Activated CD8-positive, alpha-beta T cell treated with anti-CD3 and anti-CD28 coated beads for 36 hours (primary cell): ENCODE data around the gene ST6GALNAC4. TPM values are rescaled to one million over a fixed set of nuclear protein-coding genes. Genes with fewer than 3 reads are reported as not detected.

Source experiments
- ATAC-seq: fragments of 200-7000 bp; cut with Tn5 transposase; one replicate; pipeline ENCODE4 v1.10.0; 2021; ENCODE audit warnings: mild to moderate bottlenecking, moderate library complexity
- CTCF ChIA-PET: fragments of 350-600 bp; sonication (Branson Sonifier 250); formaldehyde crosslinking; loops from one replicate; lab custom pipeline; 2021; ENCODE audit warnings: antibody characterized with exemption; lab: Charles Lee
- POLR2A ChIA-PET: fragments of 350-600 bp; sonication (Branson Sonifier 250); formaldehyde crosslinking; loops from one replicate; lab custom pipeline; 2021; ENCODE audit warnings: antibody characterized with exemption; lab: Charles Lee
- DNase-seq: peaks from one replicate; pipeline ENCODE4 v3.0.0-alpha.2; 2020
- H3K27ac Mint-ChIP-seq: one replicate; pipeline ENCODE4 v1.8.0; 2021; ENCODE audit warnings: mild to moderate bottlenecking, mixed read lengths
- H3K27me3 Mint-ChIP-seq: one replicate; pipeline ENCODE4 v1.8.0; 2021; ENCODE audit warnings: mixed read lengths
- H3K36me3 Mint-ChIP-seq: one replicate; pipeline ENCODE4 v1.8.0; 2021; ENCODE audit warnings: low read depth, mixed read lengths
- H3K4me1 Mint-ChIP-seq: one replicate; pipeline ENCODE4 v1.8.0; 2021; ENCODE audit warnings: low read depth, mixed read lengths
- H3K4me3 Mint-ChIP-seq: one replicate; pipeline ENCODE4 v1.8.0; 2021; ENCODE audit warnings: mild to moderate bottlenecking, moderate library complexity, mixed read lengths
- H3K9me3 Mint-ChIP-seq: one replicate; pipeline ENCODE4 v1.8.0; 2021; ENCODE audit warnings: mixed read lengths
- intact Hi-C: fragments of 100-400 bp; cut with micrococcal nuclease; formaldehyde crosslinking; loops from one replicate; pipeline ENCODE4 v1.10.0; 2022
- total RNA-seq, 2 experiments: library from RNA; stranded (reverse); gene quantifications; one replicate each; pipeline ENCODE4 v1.2.3, GENCODE V29; 2021
- TF ChIP-seq, protein P1 (sequence below): fragments of 200-600 bp; IDR thresholded peaks from one replicate; pipeline ENCODE4 v1.8.0; 2022; ENCODE audit warnings: antibody characterized with exemption, mild to moderate bottlenecking

The ST6GALNAC4 gene
- total RNA-seq, 2 experiments from 2014 or later, result 34.3 to 34.9 TPM

GRCh38 chr9:127919253-127919815 is 2.5 kb upstream of the ST6GALNAC4 start:
- intact Hi-C loops, result loop anchor here (5.0 kb wide), 1 partner anchor 137 kb away; no protein-coding TSS in a partner anchor
- Mint-ChIP-seq H3K4me3 (no peak overlapping the region), H3K9me3 (no peaks in the 10 kb centered on the region), H3K36me3 (peaks cover 4% of the 10 kb centered on the region), H3K27ac (no peak overlapping the region), H3K27me3 (no peaks in the 10 kb centered on the region), H3K4me1 (peaks cover 39% of the 10 kb centered on the region)
- TF ChIP-seq, protein P1, sequence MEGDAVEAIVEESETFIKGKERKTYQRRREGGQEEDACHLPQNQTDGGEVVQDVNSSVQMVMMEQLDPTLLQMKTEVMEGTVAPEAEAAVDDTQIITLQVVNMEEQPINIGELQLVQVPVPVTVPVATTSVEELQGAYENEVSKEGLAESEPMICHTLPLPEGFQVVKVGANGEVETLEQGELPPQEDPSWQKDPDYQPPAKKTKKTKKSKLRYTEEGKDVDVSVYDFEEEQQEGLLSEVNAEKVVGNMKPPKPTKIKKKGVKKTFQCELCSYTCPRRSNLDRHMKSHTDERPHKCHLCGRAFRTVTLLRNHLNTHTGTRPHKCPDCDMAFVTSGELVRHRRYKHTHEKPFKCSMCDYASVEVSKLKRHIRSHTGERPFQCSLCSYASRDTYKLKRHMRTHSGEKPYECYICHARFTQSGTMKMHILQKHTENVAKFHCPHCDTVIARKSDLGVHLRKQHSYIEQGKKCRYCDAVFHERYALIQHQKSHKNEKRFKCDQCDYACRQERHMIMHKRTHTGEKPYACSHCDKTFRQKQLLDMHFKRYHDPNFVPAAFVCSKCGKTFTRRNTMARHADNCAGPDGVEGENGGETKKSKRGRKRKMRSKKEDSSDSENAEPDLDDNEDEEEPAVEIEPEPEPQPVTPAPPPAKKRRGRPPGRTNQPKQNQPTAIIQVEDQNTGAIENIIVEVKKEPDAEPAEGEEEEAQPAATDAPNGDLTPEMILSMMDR, result no peak
- peak; percentile 47 for DNase-seq
- ATAC-seq, result no peak
- POLR2A ChIA-PET, result interaction anchor here (1.1 to 5.7 kb wide), 2 partner anchors 14 to 21 kb away, joined by 3 to 57 read pairs; no protein-coding TSS in a partner anchor
- CTCF ChIA-PET, result interaction anchor here (0.7 to 5.0 kb wide), 8 partner anchors 24 to 185 kb away, joined by 3 to 46 read pairs (median 4); partner anchors contain the start of genes CDK9 and TOR2A

DNA sequence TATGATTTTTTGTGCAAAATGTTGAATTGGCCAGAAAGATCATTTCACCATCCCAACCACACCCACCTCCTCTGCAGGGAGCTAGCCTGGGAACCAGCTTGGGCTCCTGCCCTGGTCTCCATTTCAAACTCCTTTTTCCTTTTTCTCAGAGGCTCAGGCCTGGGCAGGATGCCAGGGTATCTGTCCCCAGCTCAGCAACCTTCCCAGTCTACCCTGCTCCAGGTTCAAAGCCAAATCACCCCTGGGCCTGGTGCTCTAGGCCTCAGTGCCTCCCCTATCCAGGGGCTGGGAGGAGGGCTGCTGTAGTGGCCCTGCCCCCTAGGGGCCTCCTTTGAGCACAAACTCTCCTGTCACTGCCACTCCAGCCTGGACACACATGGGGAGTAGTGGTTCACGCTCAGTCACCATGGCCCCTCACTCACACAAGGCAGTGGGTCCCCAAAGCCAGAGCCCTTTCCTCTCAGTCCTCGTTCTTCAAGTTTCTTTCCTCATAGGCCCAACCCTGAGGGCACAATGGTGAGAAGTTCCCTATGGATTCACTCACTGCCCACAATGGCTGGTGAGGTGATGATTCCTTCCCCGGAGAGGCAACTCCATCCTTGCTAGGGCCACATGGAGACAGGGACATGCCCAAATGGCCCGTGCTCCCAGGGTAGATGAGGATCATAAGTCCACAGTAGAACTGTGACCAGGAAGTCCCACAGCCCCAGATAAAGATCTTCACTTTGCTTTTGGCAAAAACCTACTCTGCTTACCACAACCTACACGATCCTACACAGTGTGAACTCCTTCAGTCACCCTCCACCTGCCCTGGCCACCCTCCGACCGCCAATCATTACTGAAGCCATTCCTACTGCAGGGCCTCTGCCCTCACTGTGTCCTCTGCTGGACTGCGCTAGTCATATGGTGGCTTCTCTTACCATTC is 1.6 kb upstream of the ST6GALNAC4 start:
- Mint-ChIP-seq H3K9me3 (no peaks in the 10 kb centered on the region), H3K27me3 (no peaks in the 10 kb centered on the region), H3K4me1 (peaks cover 44% of the 10 kb centered on the region), H3K27ac (peak overlapping the region; percentile 30), H3K36me3 (peaks cover 9% of the 10 kb centered on the region), H3K4me3 (peak overlapping the region; percentile 87)
- DNase-seq (no peak), ATAC-seq (no peak)
- intact Hi-C loops, result loop anchor here (5.0 kb wide), 1 partner anchor 136 kb away; no protein-coding TSS in a partner anchor
- ChIA-PET POLR2A (interaction anchor here (1.1 to 5.7 kb wide), 2 partner anchors 13 to 20 kb away, joined by 3 to 57 read pairs; no protein-coding TSS in a partner anchor), CTCF (interaction anchor here (0.7 to 5.0 kb wide), 11 partner anchors 14 to 184 kb away, joined by 3 to 46 read pairs (median 4); partner anchors contain the start of gene TOR2A)
- TF ChIP-seq, protein P1, result peak; percentile 29

- no peaks in the 10 kb centered on the region for H3K9me3 Mint-ChIP-seq
- ATAC-seq (no peak), DNase-seq (no peak)
- peaks cover 15% of the 10 kb centered on the region for H3K36me3 Mint-ChIP-seq
- H3K27ac Mint-ChIP-seq, result peak overlapping the region; percentile 30
- ChIA-PET POLR2A (interaction anchor here (0.9 to 5.7 kb wide), 5 partner anchors 8 to 132 kb away, joined by 3 to 57 read pairs (median 8); partner anchors contain the start of genes CDK9 and ST6GALNAC6), CTCF (interaction anchor here (1.0 to 4.7 kb wide), 12 partner anchors 11 to 183 kb away, joined by 3 to 23 read pairs (median 4); partner anchors contain the start of gene TOR2A)
- peak overlapping the region; percentile 87 for H3K4me3 Mint-ChIP-seq
- TF ChIP-seq, protein P1, result no peak
- H3K27me3 Mint-ChIP-seq, result no peaks in the 10 kb centered on the region
- intact Hi-C loops, result loop anchor here (5.0 kb wide), 1 partner anchor 135 kb away; no protein-coding TSS in a partner anchor
- peaks cover 46% of the 10 kb centered on the region for H3K4me1 Mint-ChIP-seq
Measured at GRCh38 chr9:127917603-127918002, 762 bp upstream of the ST6GALNAC4 start.

GRCh38 chr9:127915801-127916719 is 781 bp downstream of the ST6GALNAC4 start:
- TF ChIP-seq, protein P1, result no peak
- H3K36me3 Mint-ChIP-seq, result peaks cover 24% of the 10 kb centered on the region
- DNase-seq (peak; percentile 81), ATAC-seq (peak; percentile 19)
- H3K9me3 Mint-ChIP-seq, result no peaks in the 10 kb centered on the region
- H3K27ac Mint-ChIP-seq, result peak overlapping the region; percentile 93
- ChIA-PET POLR2A (interaction anchor here (0.5 to 5.7 kb wide), 12 partner anchors 11 to 465 kb away, joined by 3 to 57 read pairs (median 5); partner anchors contain the start of genes CDK9, DPM2, RPL12 and SH2D3C), CTCF (interaction anchor here (0.7 to 4.7 kb wide), 16 partner anchors 9 to 182 kb away, joined by 3 to 23 read pairs (median 4); partner anchors contain the start of gene TOR2A)
- intact Hi-C loops, result loop anchor here (5.0 kb wide), 1 partner anchor 134 kb away; no protein-coding TSS in a partner anchor
- no peaks in the 10 kb centered on the region for H3K27me3 Mint-ChIP-seq
- peaks cover 57% of the 10 kb centered on the region for H3K4me1 Mint-ChIP-seq
- H3K4me3 Mint-ChIP-seq, result peak overlapping the region; percentile 87
